Measurements from ENCODE around the gene EEPD1. TPM values are rescaled to one million over a fixed set of nuclear protein-coding genes. Genes with fewer than 3 reads are reported as not detected.
"Not testable (repeated sequence)": the region's sequence is repeated elsewhere in the genome, so short reads cannot be mapped to it uniquely, and the experiment has no call there.

EEPD1 gene
- total and polyA plus RNA-seq, 11 donors: 3.7 to 12.2 (median 7.7) TPM

DNA sequence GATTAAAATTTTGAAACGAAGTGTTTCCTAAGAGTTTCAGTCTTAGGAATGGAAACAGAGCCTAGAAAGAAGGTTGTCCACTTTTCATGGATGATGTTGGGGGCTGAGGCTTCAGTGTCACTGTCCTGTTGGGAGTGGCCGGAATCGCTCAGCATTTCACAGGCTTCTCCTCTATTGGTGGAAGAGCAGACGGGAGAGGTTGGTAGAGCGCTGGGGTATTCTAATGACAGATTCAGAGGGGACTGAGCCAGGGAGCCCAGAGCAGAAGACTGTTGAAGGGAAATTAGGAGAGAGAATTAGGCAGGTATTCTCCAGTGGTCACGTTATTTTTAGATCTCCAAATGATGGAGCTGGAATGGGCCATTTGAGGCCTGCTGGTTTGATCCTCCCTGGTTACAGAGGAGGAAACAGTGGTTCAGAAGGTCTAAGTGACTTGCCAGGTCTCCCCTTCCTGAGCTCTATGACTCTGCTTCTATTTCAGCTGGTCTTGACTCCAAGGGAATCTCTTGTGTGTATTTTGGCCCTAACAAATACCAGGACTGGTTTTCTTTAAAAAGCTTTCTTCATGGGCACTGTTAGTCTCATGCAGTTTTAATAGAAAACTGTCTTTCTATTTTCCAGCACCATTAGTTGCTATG is 35.7 kb upstream of the EEPD1 start:
- H3K27ac ChIP-seq: peak overlapping the region in 2 of 12 donors; percentile 51 to 60
- TF ChIP-seq, protein P1, sequence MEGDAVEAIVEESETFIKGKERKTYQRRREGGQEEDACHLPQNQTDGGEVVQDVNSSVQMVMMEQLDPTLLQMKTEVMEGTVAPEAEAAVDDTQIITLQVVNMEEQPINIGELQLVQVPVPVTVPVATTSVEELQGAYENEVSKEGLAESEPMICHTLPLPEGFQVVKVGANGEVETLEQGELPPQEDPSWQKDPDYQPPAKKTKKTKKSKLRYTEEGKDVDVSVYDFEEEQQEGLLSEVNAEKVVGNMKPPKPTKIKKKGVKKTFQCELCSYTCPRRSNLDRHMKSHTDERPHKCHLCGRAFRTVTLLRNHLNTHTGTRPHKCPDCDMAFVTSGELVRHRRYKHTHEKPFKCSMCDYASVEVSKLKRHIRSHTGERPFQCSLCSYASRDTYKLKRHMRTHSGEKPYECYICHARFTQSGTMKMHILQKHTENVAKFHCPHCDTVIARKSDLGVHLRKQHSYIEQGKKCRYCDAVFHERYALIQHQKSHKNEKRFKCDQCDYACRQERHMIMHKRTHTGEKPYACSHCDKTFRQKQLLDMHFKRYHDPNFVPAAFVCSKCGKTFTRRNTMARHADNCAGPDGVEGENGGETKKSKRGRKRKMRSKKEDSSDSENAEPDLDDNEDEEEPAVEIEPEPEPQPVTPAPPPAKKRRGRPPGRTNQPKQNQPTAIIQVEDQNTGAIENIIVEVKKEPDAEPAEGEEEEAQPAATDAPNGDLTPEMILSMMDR (IDR thresholded peaks at IDR 0.05): no peak
- no peak for TF ChIP-seq POLR2A (IDR thresholded peaks at IDR 0.05)
- WGBS, 4 donors: 77 to 84% (median 79%) methylated on average over 6 of the region's 6 CpGs
- H3K4me1 ChIP-seq: peaks cover 0 to 55% (median 28%) of the 10 kb centered on the region in 12 donors
- peaks cover 0 to 3% (median 0%) of the 10 kb centered on the region in 12 donors for H3K9me3 ChIP-seq
- no peaks in the 10 kb centered on the region for H3K27me3 ChIP-seq
- H3K36me3 ChIP-seq: no peaks in the 10 kb centered on the region
- no peak for DNase-seq
- no peak overlapping the region for H3K4me3 ChIP-seq
- no peak for ATAC-seq
- intact Hi-C loops (cut with DNase I): loop anchor here in 2 of 10 donors (5.0 kb wide), 2 partner anchors 70 to 125 kb away; no protein-coding TSS in a partner anchor

GRCh38 chr7:36118344-36118743 is 34.7 kb upstream of the EEPD1 start:
- DNase-seq: no peak
- ATAC-seq: no peak
- TF ChIP-seq, protein P1 (IDR thresholded peaks at IDR 0.05): no peak
- TF ChIP-seq POLR2A (IDR thresholded peaks at IDR 0.05): no peak
- peaks cover 0 to 55% (median 28%) of the 10 kb centered on the region in 12 donors for H3K4me1 ChIP-seq
- intact Hi-C loops (cut with DNase I): loop anchor here in 2 of 10 donors (5.0 kb wide), 2 partner anchors 71 to 126 kb away; no protein-coding TSS in a partner anchor
- no peak overlapping the region for H3K27ac ChIP-seq
- no peaks in the 10 kb centered on the region for H3K36me3 ChIP-seq
- no peaks in the 10 kb centered on the region for H3K27me3 ChIP-seq
- no peak overlapping the region for H3K4me3 ChIP-seq
- H3K9me3 ChIP-seq: peaks cover 0 to 3% (median 0%) of the 10 kb centered on the region in 12 donors
- WGBS, 4 donors: 100% methylated on average over 1 of the region's 1 CpG

DNA sequence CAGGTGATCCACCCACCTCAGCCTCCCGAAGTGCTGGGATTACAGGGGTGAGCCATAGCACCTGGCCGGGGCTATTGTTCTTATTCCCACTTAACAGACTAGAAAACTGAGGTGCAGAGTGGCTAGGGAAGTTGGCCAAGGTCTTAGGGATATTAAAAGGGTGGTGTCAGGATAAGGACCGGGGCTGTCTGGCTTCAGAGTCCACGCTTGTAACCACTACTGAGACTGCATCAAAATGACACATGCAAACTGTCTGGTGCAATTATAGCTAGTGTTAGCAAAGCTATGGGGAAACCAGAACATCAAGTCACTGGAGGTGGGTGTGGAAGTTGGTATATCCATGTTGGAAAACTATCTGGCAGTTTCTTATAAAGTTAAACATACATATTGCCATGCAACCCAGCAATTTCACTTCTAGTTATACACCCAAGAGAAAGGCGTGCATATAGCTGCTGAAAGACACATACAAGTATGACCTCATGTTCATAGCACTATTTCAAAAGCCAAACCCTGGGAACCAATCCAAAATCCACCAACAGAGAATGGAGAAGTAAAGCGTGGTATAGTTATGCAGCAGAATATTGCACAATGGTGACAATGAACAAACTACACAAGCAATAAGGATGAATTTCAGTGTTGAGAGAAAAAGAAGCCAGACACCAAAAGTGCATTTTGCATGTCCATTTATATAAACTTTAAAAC is 33.9 kb upstream of the EEPD1 start:
- intact Hi-C loops (cut with DNase I): loop anchor here in 2 of 10 donors (5.0 kb wide), 2 partner anchors 72 to 127 kb away; no protein-coding TSS in a partner anchor
- Histone ChIP-seq H3K36me3 (no peaks in the 10 kb centered on the region), H3K27ac (no peak overlapping the region), H3K27me3 (no peaks in the 10 kb centered on the region), H3K4me1 (peaks cover 0 to 55% (median 28%) of the 10 kb centered on the region in 12 donors), H3K4me3 (no peak overlapping the region), H3K9me3 (peaks cover 0 to 3% (median 0%) of the 10 kb centered on the region in 12 donors)
- 54 to 61% (median 58%) methylated on average over 6 of the region's 6 CpGs for WGBS, 4 donors
- ATAC-seq (peak; percentile 45 to 84 (median 80)), DNase-seq (peak in 1 of 5 donors; percentile 44)
- TF ChIP-seq, protein P1 (IDR thresholded peaks at IDR 0.05): no peak
- no peak for TF ChIP-seq POLR2A (IDR thresholded peaks at IDR 0.05)

DNA sequence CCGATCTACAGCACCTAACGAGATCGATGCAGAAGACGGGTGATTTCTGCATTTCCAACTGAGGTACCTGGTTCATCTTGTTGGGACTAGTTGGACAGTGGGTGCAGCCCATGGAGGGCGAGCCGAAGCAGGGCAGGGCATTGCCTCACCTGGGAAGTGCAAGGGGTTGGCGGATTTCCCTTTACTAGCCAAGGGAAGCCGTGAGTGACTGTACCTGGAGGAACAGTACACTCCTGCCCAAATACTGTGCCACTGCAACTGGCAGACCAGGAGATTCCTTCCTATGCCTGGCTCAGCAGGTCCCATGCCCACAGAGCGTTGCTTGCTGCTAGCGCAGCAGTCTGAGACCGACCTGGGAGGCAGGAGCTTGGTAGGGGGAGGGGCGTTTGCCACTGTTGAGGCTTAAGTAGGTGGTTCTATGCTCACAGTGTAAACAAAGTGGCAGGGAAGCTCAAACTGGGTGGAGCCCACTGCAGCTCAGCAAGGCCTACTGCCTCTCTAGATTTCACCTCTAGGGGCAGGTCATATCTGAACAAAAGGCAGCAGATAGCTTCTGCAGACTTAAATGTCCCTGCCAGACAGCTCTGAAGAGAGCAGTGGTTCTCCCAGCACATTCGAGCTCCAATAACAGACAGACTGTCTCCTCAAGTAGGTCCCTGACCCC is 32.9 kb upstream of the EEPD1 start:
- not testable (repeated sequence) for DNase-seq, H3K4me3 ChIP-seq, ATAC-seq, H3K27ac ChIP-seq, H3K27me3 ChIP-seq, H3K36me3 ChIP-seq, H3K9me3 ChIP-seq
- H3K4me1 ChIP-seq: peaks cover 0 to 54% (median 28%) of the 10 kb centered on the region in 12 donors
- 81 to 90% (median 86%) methylated on average over 11 to 13 of the region's 13 CpGs for WGBS, 4 donors
- intact Hi-C loops (cut with DNase I): loop anchor here in 2 of 10 donors (5.0 kb wide), 2 partner anchors 73 to 128 kb away; no protein-coding TSS in a partner anchor

DNA sequence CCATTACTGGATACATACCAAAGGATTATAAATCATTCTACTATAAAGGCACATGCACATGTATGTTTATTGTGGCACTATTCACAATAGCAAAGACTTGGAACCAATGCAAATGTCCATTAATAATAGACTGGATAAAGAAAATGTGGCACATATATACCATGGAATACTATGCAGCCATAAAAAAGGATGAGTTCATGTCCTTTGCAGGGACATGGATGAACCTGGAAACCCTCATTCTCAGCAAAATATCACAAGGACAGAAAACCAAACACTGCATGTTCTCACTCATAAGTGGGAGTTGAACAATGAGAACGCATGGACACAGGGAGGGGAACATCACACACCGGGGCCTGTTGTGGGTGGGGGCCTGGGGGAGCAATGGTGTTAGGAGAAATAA is 27.4 kb upstream of the EEPD1 start:
- H3K9me3 ChIP-seq, H3K27me3 ChIP-seq, H3K36me3 ChIP-seq, H3K27ac ChIP-seq, ATAC-seq, H3K4me3 ChIP-seq, DNase-seq: not testable (repeated sequence)
- intact Hi-C loops (cut with DNase I): loop anchor here in 1 of 10 donors (5.0 kb wide), 1 partner anchor 78 kb away; no protein-coding TSS in a partner anchor
- WGBS, 4 donors: 94 to 99% (median 98%) methylated on average over 2 of the region's 2 CpGs
- peaks cover 0 to 42% (median 25%) of the 10 kb centered on the region in 12 donors for H3K4me1 ChIP-seq
